ENCODE results near the gene LRMDA.

The LRMDA gene

GRCh38 chr10:75860009-75860408 is 428.6 kb downstream of the LRMDA start:
- H3K4me3 ChIP-seq (ENCODE audit: low read depth, low read length), result no peak overlapping the region
- no peak for TF ChIP-seq CTCF (IDR thresholded peaks at IDR 0.05; ENCODE audit: insufficient read depth, low read depth, low read length, missing control alignments)
- no peak for DNase-seq (ENCODE audit: low read depth)

- TF ChIP-seq CTCF (IDR thresholded peaks at IDR 0.05; ENCODE audit: insufficient read depth, low read depth, low read length, missing control alignments), result no peak
- no peak for DNase-seq (ENCODE audit: low read depth)
- no peak overlapping the region for H3K4me3 ChIP-seq (ENCODE audit: low read depth, low read length)
Observed at GRCh38 chr10:75861582-75861981, 430.2 kb downstream of the LRMDA start.

- DNase-seq (ENCODE audit: low read depth), result no peak
- no peak for TF ChIP-seq CTCF (IDR thresholded peaks at IDR 0.05; ENCODE audit: insufficient read depth, low read depth, low read length, missing control alignments)
- no peak overlapping the region for H3K4me3 ChIP-seq (ENCODE audit: low read depth, low read length)
Observed at GRCh38 chr10:75862935-75863334, 431.5 kb downstream of the LRMDA start.

GRCh38 chr10:75864717-75865116 is 433.3 kb downstream of the LRMDA start:
- H3K4me3 ChIP-seq (ENCODE audit: low read depth, low read length), result no peak overlapping the region
- TF ChIP-seq CTCF (IDR thresholded peaks at IDR 0.05; ENCODE audit: insufficient read depth, low read depth, low read length, missing control alignments), result no peak
- DNase-seq (ENCODE audit: low read depth), result no peak

GRCh38 chr10:75865413-75866299 is 434.2 kb downstream of the LRMDA start:
- TF ChIP-seq CTCF (IDR thresholded peaks at IDR 0.05; ENCODE audit: insufficient read depth, low read depth, low read length, missing control alignments), result no peak
- H3K4me3 ChIP-seq (ENCODE audit: low read depth, low read length), result no peak overlapping the region
- no peak for DNase-seq (ENCODE audit: low read depth)

- no peak for DNase-seq (ENCODE audit: low read depth)
- H3K4me3 ChIP-seq (ENCODE audit: low read depth, low read length), result no peak overlapping the region
- no peak for TF ChIP-seq CTCF (IDR thresholded peaks at IDR 0.05; ENCODE audit: insufficient read depth, low read depth, low read length, missing control alignments)
Observed at GRCh38 chr10:75866300-75866625, 434.8 kb downstream of the LRMDA start.

GRCh38 chr10:75866731-75867130 is 435.3 kb downstream of the LRMDA start:
- DNase-seq (ENCODE audit: low read depth), result no peak

More at GRCh38 chr10:75866731-75867130, 435.3 kb downstream of the LRMDA start:
- H3K4me3 ChIP-seq (ENCODE audit: low read depth, low read length), result no peak overlapping the region
- no peak for TF ChIP-seq CTCF (IDR thresholded peaks at IDR 0.05; ENCODE audit: insufficient read depth, low read depth, low read length, missing control alignments)
